ENCODE measurements around the gene TENM4.

DNA sequence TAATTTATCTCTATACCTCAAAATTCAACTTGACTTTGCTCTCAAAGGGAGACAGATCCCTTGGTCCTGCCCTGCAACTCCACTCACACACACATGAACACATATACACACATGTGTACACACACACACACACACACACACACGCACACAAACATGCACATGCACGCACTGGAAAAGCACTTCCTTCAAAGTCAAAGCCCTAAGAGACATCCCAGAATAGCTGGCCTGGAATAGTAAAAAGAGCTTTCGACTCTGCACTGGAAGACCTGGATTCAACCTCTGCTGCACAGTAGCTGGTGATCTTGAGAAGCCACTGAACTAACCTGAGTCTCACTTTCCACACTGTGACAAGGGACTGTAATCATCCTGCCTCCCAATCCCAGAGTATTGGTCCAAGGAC is 26.8 kb downstream of the TENM4 start:
- no peak for TF ChIP-seq POLR2A (IDR thresholded peaks at IDR 0.05)
- TF ChIP-seq, protein P1, sequence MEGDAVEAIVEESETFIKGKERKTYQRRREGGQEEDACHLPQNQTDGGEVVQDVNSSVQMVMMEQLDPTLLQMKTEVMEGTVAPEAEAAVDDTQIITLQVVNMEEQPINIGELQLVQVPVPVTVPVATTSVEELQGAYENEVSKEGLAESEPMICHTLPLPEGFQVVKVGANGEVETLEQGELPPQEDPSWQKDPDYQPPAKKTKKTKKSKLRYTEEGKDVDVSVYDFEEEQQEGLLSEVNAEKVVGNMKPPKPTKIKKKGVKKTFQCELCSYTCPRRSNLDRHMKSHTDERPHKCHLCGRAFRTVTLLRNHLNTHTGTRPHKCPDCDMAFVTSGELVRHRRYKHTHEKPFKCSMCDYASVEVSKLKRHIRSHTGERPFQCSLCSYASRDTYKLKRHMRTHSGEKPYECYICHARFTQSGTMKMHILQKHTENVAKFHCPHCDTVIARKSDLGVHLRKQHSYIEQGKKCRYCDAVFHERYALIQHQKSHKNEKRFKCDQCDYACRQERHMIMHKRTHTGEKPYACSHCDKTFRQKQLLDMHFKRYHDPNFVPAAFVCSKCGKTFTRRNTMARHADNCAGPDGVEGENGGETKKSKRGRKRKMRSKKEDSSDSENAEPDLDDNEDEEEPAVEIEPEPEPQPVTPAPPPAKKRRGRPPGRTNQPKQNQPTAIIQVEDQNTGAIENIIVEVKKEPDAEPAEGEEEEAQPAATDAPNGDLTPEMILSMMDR (IDR thresholded peaks at IDR 0.05): no peak

All from uterus (tissue), 2 donors.